Measurements from ENCODE around the gene PTPRE.

Gene PTPRE

GRCh38 chr10:128001363-128001745 is 94.5 kb downstream of the PTPRE start:
- no peak for DNase-seq (ENCODE audit: low spot score)

GRCh38 chr10:128001849-128002248 is 94.9 kb downstream of the PTPRE start:
- no peak for DNase-seq (ENCODE audit: low spot score)

GRCh38 chr10:128003521-128003920 is 96.6 kb downstream of the PTPRE start:
- no peak for DNase-seq (ENCODE audit: low spot score)

GRCh38 chr10:128005858-128006257 is 99.0 kb downstream of the PTPRE start:
- DNase-seq (ENCODE audit: low spot score) = no peak

- DNase-seq (ENCODE audit: low spot score) = no peak
Observed at GRCh38 chr10:128007056-128007455, 100.2 kb downstream of the PTPRE start.

GRCh38 chr10:128007971-128008370 is 101.1 kb downstream of the PTPRE start:
- no peak for DNase-seq (ENCODE audit: low spot score)

- DNase-seq (ENCODE audit: low spot score) = no peak
Observed at GRCh38 chr10:128008521-128009250, 101.8 kb downstream of the PTPRE start.

- no peak for DNase-seq (ENCODE audit: low spot score)
Observed at GRCh38 chr10:128009372-128010126, 102.6 kb downstream of the PTPRE start.

GRCh38 chr10:128011059-128011979 is 104.4 kb downstream of the PTPRE start:
- DNase-seq (ENCODE audit: low spot score) = peak; percentile 95

- DNase-seq (ENCODE audit: low spot score) = no peak
Observed at GRCh38 chr10:128013626-128014025, 106.7 kb downstream of the PTPRE start.

GRCh38 chr10:128014236-128014635 is 107.3 kb downstream of the PTPRE start:
- no peak for DNase-seq (ENCODE audit: low spot score)

- no peak for DNase-seq (ENCODE audit: low spot score)
Observed at GRCh38 chr10:128016423-128017060, 109.6 kb downstream of the PTPRE start.

GRCh38 chr10:128017822-128018221 is 110.9 kb downstream of the PTPRE start:
- DNase-seq (ENCODE audit: low spot score) = no peak

- no peak for DNase-seq (ENCODE audit: low spot score)
Observed at GRCh38 chr10:128018236-128018635, 111.3 kb downstream of the PTPRE start.

GRCh38 chr10:128018691-128019090 is 111.8 kb downstream of the PTPRE start:
- no peak for DNase-seq (ENCODE audit: low spot score)

- no peak for DNase-seq (ENCODE audit: low spot score)
Observed at GRCh38 chr10:128022261-128023196, 115.6 kb downstream of the PTPRE start.

GRCh38 chr10:128024426-128024825 is 117.5 kb downstream of the PTPRE start:
- no peak for DNase-seq (ENCODE audit: low spot score)

GRCh38 chr10:128025437-128025836 is 118.5 kb downstream of the PTPRE start:
- no peak for DNase-seq (ENCODE audit: low spot score)

GRCh38 chr10:128025951-128026350 is 119.0 kb downstream of the PTPRE start:
- no peak for DNase-seq (ENCODE audit: low spot score)

GRCh38 chr10:128026615-128027300 is 119.9 kb downstream of the PTPRE start:
- DNase-seq (ENCODE audit: low spot score) = no peak

Data from AG08395 (cell line).